Activated gamma-delta T cell (primary cell): Measurements from ENCODE around the gene COPS7B.
A peak's percentile ranks its signal among the peaks of the same experiment; 100 is the strongest.
"Not testable (repeated sequence)": the region's sequence is repeated elsewhere in the genome, so short reads cannot be mapped to it uniquely, and the experiment has no call there.

Experiments
- DNase-seq: peaks from one replicate; lab custom pipeline; 2025; lab: John Stamatoyannopoulos, UW
- total RNA-seq, 2 donors: gene quantifications; one replicate each; lab custom pipeline; 2026; lab: John Stamatoyannopoulos, UW

COPS7B gene
- total RNA-seq: 27.1 to 32.8 reads per million in 2 donors

DNA sequence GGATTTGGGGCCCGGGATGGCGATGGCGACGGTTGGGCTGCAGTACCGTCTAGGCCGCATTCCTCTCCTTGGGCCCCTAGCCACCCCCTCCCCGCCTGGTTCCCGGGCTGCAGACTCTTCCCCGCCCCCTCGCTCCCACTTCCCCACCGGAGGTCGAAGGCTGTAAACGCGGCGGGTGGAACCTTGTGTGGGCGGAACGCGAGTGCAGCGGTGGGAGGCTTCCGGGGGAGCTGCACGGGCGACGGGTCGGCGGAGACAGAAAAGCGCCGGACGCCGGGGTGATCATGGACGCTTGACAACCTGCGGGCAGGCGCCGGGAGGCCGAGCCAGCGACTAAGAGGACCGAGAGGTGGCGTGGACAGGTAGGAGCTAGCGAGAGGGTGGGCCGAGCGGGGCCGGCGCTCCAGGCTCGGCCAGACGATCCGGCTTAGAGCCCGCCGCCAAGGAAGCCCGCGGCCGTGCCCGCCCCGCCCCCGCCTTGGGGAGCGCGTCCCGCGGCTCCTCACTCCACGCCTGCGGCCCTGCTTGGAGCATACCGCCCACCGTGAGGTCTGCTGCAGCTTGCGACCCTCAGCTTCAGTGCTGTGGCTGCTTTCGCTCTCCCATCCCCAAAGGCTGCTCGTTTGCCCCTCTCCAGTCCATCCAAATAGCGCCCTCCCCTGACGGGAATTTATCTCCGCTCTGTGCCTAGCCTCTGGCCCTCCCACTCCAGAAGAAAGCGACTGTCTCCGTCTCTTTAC, at the start of gene COPS7B:
COPS7B (plus strand) TSS at position 269 of the 740 bp plus-strand sequence. CDS start 2,126 bp downstream, outside the sequence.
- DNase-seq: peak; percentile 61

DNA sequence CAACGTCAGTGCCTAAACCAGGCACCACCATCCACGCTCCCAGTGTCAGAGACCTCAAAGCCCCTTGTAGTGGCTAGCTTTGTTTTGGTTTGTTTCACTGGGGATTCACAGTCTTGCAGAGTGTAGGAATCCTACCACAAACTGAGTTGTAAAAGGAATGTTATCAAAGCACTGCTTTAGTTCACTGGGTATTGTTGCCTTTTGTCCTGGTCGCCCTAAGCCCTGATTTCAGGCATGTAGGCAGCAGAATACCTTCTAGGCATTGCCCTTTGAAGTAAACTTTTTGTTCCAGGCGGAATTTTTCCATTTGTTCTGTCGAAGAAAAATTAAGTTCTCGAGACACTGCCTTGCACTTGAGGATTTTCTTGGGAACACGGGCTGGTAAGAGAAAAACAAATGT, 48.5 kb upstream of the COPS7B start:
- DNase-seq: no peak

DNA sequence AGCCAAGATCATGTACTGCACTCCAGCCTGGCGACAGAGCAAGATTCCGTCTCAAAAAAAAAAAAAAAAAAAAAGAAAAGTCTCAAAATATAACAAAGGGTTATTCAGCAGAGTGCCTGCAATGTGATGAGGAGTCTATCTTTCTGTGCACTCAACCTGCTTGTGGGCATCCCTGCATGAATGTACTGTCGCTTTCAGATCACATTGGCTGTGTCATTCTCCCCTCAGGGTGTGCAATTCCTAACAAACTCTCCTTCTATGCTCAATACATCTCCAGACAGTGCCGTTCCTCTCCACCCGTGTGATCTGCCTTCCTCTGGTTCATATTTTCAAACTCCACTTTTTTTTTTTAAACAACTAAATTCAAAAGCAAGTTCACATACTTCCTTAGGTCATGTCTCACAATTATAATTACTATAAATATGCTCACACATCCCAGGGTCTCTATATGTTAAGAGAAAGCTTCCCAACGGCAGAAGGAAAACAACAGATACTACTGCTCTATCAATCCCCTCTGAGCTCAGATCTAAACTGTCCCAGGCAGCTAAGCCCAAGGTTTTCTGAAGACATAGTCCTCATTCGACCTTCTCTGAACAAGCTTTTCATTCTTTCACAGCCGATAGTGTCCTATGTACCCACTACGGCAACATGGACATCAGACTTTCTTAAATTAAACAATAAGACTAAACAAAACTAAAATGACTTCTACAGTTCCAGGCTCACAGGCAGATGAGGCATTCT, 42.7 kb upstream of the COPS7B start:
- no peak for DNase-seq

DNA sequence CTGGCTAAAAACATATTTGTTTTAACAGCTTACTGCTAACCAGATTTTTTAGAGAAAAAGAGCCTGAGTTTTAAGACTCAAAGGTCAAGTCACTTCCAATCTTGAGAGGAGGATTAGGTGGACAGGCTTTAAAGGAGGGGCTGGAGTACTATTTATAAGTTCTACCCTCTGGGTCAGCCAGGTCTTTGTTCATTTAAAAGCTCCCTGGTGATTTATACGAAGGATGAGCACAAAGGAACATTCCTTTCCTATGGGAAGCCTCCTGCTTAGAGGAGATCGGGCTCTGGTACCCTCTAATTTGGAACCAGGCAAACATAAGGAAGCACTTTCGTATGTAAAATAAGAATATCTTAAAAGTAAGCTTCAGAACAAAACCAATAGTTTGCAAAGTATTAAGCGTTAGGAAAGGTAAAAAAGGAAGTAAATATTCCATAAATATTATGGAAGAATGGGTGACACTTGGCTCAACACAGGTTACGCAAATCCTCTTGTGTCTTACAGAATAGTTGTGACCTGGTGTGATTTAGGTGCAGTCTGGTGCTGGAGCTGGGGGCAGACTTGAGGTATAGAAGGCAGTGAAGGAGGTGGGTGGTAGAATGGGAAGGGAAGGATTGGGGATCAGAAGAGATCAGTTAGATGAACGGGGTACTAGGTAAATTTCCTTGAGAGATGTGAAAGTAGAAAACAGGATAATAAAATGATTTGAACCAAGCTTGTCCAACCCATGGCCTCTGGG, 40.8 kb upstream of the COPS7B start:
- no peak for DNase-seq

DNA sequence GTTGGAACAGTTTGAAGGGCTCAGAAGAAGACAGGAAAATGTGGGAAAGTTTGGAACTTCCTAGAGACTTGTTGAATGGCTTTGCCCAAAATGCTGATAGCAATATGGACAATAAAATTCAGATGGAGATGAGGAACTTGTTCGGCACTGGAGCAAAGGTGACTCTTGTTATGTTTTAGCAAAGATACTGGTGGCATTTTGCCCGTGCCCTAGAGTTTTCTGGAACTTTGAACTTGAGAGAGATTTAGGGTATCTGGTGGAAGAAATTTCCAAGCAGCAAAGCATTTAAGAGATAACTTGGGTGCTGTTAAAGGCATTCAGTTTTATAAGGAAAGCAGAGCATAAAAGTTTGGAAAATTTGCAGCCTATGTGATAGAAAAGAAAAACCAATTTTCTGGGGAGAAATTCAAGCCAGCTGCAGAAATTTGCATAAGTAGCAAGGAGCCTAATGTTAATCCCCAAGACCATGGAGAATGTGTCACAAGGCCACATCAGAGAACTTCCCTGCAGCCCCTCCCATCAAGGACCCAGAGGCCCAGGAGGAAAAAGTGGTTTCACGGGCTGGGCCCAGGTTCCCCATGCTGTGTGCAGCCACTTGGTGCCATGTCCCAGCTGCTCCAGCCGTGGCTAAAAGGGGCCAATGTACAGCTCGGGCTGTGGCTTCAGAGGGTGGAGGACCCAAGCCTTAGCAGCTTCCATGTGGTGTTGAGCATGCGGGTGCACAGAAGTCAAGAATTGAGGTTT, 37.9 kb upstream of the COPS7B start:
- not testable (repeated sequence) for DNase-seq

DNA sequence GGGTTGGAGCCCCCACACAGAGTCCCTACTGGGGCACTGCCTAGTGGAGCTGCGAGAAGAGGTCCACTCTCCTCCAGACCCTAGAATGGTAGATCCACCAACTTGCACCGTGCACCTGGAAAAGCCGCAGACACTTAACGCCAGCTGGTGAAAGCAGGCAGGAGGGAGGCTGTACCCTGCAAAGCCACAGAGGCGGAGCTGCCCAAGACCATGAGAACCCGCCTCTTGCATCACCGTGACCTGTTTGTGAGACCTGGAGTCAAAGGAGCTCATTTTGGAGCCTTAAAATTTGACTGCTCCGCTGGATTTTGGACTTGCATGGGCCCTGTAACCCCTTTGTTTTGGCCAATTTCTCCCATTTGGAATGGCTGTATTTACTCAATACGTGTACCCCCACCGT, 37.2 kb upstream of the COPS7B start:
- not testable (repeated sequence) for DNase-seq

DNA sequence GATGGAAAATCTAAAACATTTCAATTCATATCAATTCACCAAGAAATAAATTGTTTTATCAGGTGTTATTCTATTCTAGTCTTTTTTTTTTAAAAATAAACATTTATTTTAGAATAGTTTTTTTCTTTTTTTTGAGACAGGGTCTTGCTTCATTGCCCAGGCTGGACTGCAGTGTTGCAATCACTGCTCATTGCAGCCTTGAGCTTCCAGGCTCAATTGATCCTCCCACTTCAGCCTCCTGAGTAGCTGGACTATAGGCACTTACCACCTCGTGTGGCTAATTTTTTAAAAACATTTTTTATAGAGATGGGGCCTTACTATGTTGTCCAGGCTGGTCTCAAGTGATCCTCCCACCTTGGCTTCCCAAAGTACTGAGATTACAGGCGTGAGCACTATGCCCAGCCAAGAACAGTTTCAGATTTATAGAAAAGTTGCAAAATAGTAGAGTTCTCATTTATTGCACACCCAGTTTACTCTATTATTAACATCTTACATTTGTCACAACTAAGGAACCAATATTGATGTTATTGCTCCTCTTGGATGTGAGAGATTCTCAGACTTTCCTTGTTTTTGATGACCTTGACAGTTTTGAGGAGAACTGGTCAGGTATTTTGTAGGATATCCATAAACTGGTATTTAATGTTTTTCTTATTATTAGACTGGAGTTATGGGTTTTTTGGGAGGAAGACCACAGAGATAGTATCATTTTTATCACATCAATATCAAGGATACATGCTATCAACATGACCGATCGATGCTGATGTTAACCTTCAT, 35.0 kb upstream of the COPS7B start:
- no peak for DNase-seq

DNA sequence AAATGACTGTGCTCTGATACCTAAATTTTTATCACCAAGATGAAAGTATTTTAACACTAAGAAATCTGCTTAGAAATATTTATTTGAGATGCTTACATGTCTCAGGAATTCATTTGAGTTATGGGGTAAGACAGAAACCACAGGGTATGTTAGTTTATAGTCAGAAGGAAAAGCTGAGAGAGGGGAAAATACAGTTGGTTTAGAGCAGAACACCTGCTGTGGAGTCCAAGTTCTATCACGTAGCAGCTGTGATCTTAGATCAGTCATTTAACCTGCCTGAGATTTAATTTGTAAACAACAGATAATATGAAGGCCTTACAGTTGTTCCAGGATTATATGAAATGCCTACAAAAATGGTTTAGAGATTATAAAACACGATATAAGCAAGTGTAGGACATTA, 34.2 kb upstream of the COPS7B start:
- DNase-seq: no peak

DNA sequence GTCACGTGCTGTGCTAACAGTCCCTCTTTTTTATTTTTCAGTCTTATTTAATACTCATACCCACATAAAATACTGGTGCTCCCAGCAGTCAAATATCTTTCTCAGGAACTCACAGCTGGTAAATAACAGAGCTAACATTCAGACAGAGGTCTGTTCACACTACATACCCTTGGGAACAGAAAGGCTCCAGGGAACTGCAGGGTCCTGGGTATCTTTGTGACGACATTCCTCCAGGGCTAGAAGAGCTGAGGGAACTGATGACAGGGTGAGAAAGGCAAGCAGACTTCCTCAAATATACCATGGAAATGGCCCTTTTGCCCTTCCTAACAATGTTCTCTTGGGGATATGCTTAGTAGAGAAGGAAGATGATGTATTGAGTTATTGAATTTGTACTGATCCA, 24.5 kb upstream of the COPS7B start:
- no peak for DNase-seq

DNA sequence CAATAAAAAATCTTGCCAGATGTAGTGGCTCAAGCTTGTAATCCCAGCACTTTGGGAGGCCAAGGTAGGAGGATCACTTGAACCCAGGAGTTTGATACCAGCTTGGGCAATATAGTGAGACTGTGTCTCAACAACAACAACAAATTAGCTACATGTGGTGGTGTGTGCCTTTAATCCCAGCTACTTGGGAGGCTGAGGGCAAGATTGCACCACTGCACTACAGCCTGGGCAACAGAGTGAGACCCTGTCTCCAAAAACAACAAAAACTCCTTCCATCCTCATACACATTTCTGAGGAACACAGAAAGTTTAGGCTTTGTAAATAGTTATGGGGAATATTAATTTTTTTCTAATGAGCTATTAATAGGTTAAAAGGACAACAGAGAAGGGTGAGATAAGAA, 22.1 kb upstream of the COPS7B start:
- no peak for DNase-seq

DNA sequence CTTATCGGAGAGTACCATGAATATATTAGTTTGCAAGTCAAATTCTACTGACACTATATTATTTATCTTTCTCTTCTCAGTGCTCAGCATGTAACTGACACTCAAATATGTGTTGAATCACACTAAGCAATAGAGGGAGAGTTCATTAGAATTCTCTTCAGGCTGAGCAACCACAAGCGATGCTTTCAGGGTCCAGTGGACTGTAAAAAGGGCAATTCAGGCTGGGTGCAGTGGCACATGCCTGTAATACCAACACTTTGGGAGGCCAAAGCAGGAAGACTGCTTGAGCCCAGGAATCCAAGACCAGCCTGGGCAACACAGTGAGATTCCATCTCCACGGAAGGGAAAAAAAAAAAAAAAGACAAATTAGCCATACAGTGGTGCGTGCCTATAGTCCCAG, 21.5 kb upstream of the COPS7B start:
- no peak for DNase-seq

DNA sequence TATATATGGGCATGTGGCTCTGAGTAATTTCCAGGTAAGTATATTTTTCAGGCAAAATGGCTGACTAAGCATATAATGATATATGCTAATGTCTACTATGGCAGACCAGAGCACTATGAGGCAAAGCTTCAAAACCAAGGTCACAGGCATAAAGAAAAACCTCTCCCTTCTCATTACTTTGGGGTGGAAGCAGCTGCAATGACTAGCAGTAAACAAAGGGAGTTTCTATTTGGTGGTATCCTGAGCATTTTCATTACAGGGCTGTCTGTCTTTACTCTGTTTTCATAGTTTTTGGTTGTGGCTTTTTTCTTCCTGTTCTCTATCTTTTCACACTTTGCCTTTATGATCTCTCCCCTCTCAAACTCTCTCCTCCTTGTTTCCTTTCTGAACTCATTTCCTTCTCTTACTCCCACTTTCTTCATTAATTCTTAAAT, 20.7 kb upstream of the COPS7B start:
- DNase-seq: no peak

DNA sequence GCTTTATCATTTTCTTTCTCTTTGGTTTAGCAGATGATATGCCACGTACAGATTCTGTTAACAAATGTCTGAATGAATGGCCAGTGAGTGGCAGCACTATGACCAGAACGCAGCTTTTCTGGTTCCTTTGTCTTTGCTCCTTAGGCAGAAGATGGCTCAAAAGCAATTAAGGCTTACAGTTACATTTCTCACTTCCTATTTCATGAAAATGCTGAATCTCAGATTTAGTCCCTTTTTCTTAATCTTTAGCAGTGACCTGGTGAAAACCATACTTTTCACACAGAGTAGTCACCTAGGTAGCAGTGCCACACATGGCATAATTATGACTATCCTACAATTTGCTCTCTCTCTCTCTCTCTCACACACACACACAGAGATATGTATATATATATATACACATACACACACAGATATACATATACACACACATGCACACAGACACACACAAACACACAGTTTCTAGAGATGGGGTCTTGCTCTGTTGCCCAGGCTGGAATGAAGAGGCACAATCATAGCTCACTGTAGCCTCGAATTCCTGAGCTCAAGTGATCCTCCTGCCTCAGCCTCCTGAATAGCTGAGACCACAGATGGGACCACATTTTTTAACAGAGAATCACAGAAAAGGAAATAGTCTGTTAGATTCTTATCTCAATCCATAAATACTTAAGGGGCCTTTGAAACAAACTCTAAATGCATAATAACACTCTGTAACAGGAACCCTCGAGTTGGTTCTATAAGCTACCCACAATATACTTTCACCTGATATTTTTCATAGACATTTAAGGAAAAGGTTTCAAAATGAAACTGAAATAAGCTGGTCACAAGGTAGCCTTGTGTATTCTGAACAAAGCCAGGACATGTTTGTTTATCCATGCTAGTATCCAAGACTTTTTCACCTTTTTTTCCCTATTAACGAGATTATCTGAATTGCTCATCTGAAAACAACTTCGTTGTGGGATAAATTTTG, 16.8 kb upstream of the COPS7B start:
- DNase-seq: no peak

DNA sequence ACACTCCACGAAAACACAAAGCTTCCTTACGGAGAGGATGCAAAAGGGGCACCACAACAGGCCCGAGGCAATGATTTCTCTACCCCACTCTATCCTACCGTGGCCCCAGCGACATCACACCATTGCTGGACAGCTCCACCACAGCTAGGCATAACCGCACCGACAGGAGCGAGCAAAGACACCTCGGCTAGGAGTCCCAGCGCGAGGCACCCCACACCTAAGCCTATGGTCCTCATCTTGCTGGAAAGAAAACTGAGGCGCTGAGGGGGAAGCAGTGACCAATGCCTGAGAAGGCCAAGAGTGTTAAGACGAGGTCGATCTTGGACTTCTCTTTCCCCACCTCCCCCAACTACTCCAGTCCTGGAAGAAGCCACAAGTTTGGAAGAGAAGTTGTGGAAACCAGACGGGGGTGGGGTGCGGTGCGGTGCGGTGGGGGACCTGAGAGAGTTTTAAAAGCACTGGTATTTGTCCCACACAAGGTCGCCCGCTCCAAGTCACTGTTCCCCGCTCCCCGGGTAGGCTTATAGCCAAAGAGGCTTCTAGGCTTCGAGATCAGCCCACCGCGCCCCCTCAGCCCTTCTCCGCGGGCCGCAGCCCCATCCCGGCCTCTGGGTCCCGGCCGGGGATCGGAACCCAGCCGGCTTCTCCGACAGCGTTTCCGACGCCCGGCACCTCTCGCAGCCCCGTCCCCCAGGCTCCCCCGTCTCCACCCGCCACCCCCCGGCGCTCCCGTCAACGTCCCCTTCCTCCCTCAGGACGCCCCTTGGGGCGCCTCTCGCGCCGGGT, 5.9 kb upstream of the COPS7B start:
- DNase-seq: no peak

DNA sequence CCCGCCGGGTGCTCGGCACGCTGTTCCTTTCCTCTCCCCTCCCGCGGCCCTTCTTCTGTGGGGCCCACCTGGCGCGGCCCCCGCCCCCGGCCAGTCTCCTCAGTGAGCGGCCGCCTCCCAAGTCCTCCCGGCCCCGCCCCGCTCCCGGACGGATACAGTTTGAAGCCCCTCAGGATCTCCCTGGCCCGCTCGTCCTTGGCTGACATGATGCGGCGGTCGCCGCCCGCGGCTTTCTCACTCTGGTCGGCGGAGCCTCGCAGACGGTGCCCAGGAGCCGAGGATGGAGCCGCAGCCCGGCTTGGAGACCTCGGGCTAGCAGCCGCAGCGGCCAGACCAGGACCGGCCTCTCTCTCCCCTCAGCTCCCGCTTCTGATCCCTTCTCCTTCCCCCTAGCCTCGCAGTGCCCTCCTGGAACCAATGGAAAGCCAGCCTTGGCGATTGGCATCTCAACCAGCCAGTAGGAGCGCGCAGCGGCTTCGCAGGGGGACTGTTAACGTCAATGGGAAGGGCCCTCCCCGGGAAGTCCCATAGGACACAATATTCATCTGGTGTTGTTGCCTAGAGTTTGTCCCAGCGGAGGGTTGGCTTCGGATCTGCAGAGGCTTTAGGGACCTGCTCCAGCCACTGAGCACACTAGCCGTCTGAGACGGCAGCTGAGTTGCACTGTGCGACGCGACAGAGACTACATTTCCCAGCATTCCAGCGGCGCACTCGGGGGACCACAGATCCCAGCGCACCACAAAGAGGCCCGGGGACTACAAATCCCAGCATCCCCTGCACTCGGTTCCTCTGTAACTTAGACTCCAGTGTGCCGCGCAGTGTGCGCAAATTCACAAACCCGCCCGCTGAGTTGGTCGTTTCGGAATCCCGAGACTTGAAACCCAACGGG, 5.1 kb upstream of the COPS7B start, which contains the start of gene PDE6D:
PDE6D (minus strand) TSS at position 374 of the 889 bp plus-strand sequence; CDS start at position 206, 168 bp downstream.
- peak; percentile 82 for DNase-seq

DNA sequence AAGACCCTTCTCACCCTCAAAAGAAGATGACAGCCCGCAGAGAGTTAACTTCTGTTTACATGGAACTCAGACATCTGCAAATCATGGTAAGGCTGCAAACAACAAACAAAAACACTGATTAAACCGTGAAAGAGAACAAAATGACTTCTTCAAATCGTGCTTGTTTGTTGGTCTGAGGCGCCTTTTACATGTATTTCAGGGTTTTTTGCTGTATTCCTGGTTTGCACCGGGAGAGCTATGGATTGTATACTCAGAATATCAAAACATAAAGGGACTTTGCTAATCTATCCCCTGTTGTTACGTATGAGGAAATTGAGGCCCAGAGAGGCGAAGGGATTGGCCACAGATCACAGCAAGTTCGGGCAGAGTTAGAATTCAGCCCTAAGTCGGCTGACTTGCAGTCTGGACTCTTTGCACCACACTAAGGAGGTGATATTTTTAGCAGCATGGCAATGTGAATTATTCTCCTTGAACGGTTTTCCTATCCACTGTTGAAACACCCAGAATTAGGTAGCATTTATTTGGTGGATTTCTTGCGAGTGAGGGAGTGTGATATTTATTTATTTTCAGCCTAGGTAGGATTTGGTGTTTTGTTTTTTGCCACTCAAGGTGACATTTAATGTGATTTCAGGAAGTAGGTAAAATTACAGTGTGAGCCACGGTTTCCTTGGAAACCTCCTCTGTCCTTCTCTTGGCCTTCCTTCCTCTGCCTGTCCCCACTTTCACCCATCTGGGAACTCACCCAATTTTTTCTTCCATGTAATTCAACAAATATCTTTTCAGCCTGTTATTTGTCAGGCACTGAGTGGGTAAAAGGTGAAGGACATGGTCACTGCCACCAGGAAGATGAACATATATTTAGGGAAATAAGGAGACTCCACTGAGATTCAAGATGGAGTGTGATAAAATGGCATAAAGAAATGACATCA, 4.2 kb upstream of the COPS7B start:
- DNase-seq: no peak

DNA sequence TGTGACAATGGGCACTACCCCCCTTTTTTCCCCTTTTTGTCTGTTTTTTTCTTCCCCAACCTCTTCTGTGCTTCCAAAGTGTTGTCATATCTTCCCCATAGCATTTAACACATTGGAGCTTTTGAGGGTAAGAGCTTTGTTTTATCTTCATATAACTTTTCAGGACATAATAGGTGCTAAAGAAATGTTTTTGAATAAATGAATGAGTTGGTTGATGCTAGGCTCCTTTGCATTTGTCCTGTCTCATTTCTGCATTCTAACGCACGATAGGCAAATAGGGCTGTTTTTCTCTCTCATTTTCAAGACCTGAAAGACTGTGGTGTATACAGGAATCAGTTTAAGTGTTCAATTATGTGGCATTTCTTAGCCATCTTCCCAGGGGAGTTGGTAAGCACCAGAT, 832 bp upstream of the COPS7B start:
- DNase-seq: no peak
